ENCODE measurements around the gene CEP295NL.
"Not testable (repeated sequence)": the region's sequence is repeated elsewhere in the genome, so short reads cannot be mapped to it uniquely, and the experiment has no call there.

The CEP295NL gene

GRCh38 chr17:78929908-78930775, 27.1 kb upstream of the CEP295NL start:
- no peak for DNase-seq

DNA sequence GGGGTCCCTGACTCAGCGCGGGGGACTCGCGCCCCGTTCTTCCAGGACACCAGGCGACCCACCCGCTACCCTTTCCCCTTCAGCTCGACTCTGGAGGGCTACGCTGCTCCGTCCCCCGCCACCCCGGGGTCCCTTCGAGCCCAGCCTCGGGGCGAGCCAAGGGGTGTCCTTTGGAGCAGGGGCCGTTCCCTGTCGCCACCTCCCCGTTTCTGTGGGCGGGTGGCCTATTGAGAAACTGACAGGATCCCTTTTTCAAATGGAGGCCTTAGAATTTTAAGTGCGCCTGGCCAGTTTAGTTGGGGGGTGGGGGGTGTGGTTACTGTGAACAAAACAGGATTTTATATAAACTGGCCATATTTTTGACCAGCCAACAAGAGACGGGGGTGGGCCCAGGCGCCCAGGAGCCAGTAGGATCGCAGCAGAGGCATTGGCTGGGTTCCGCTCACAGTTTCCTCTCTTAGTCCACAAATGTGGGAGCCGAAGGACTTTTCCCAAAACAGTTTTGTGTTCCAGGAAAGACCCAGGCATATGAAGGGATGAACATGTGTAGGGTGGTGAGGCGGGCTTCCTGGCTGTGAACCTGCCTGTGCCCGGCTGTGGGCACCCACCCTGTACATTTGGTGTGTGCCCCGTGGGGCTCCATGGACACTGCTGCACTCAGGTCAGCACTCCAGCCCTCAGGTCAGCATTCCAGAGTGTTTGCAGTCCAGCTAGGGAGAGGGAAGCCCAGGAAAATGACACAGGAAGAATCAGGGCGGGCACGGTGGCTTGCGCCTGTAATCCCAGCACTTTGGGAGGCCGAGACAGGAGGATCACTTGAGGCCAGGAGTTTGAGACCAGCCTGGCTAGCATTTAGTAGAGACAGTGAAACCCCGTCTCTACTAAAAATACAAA, 22.9 kb upstream of the CEP295NL start:
- no peak for DNase-seq

DNA sequence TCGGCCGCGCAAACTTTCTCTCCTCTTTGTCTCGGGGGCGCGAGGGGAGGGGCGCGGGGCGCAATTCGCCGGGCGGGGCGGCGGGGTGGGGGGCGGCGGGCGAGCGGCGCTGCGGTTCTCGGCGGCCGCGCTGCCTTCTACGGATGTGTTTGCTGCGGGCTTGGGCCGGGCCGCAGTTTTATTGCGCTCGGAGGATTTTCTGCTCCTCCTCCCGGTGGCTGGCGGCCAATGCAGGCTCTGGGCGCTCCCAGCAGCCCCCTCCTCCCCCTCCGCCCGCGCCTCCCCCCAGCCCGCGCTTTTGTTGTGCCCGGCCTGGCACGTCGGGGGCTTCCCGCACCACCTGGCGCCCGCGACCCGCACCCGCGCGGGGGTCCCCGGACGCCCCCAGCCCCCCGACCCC, 22.2 kb upstream of the CEP295NL start, which contains the start of gene TIMP2:
TSS of gene TIMP2 (minus strand) at position 154 of the 400 bp plus-strand sequence. CDS start 299 bp downstream, outside the sequence.
- DNase-seq: peak; percentile 36 to 70 (median 55)

- DNase-seq: no peak
Observed at GRCh38 chr17:78924481-78925151, 21.6 kb upstream of the CEP295NL start.

GRCh38 chr17:78923660-78924453, 20.9 kb upstream of the CEP295NL start:
- peak; percentile 32 to 50 (median 45) for DNase-seq

- no peak for DNase-seq
Observed at GRCh38 chr17:78922816-78923498, 20.0 kb upstream of the CEP295NL start.

DNA sequence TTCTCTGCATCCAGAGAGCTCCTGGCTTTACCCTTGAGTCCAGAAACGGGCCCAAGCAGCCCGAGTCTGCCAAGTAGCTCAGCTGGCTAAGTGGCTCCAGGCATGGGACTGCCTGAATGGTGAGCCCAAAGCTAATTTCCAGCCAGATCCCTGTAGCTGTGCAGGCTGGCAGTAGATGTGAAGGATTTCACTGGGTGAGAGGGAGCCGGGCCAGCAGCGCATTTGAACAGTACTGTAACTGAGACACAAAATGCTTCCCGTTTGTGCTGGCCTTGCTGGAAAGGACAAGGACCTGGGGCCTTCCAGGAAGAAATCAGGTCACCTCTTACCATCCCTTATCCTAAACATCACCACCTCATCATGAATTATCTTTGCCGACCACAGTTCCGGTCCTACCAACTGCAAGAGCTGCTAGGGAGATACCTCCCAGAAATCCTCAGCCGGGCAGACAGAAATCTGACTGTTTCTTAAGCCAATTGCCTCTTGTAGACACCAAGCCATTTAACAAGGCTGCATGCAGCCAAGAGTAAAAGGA, 18.5 kb upstream of the CEP295NL start:
- DNase-seq: no peak

DNA sequence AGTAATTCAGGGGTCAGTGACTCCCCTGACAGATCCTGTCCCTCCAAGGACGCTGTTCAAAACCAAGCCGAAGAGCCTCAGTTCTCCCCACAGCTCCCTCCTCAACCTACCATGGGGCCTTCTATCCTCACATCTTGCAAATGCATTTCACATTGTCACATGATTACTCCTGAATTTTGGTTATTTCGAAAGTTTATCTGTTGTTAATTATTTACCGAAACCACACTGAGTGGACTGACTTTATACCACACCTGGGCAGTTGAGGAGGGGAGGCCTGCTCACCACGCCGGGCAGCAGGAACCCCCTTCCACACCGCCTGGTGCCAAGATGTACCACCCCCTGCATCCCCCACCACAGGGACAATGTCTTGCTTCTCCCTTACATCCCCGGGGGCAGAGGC, 17.5 kb upstream of the CEP295NL start:
- no peak for DNase-seq

GRCh38 chr17:78919861-78920450, 17.0 kb upstream of the CEP295NL start:
- DNase-seq: no peak

DNA sequence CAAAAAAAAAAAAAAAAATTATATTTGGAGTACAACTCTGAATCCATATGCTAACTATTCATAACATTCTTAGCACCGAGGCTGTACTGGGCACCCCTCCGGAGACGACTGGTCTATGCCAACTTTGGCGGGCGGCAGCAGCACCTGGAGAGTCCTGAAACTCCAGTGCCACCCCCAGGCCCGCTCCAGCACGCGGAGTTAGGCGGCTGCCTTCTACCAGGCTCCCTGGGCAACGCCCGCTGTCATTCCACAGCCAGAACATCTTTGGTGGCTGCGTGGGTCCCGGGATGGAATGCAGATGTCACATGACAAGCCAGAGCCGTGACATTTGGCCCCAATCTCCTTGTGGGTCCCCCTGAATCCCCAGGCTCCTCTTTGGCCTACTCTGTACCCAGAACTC, 16.0 kb upstream of the CEP295NL start:
- DNase-seq: no peak

DNA sequence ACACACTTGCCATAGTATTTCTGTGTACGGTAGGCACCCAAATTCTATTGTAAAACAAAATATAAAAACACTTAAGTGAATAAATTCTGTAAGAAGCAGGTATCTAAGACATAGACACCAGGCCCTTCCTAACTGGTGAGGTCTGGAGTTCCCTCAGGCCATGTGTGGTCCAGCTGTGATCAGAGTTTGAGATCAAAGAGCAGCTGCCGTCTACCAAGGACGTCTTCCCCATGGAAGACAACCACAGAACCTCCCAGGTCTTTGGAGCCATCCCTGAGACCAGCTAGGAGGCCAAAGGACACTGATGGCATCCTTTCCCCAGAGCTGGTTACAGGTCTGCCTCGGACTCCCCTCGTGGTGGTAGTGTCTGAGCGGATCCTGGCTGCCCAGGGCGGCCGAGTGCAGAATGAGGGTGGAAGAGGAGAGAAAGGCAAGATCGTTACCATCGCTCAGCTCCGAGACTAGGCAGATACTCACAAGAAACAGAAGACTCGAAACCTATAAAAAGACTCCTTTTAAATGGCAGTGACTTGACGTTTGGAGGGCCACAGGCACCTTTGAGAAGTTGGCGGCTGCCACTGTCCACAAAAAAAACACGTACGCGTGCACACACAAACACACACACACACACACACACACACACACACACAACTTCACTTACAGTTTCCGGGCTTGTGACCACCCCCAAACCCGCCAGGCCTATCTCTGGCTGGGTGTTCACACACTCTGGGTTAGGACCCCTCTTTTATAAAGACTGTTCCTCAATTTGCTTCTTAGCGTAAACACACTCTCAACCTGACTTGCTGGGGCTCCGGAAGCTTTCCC, 14.7 kb upstream of the CEP295NL start:
- no peak for DNase-seq

DNA sequence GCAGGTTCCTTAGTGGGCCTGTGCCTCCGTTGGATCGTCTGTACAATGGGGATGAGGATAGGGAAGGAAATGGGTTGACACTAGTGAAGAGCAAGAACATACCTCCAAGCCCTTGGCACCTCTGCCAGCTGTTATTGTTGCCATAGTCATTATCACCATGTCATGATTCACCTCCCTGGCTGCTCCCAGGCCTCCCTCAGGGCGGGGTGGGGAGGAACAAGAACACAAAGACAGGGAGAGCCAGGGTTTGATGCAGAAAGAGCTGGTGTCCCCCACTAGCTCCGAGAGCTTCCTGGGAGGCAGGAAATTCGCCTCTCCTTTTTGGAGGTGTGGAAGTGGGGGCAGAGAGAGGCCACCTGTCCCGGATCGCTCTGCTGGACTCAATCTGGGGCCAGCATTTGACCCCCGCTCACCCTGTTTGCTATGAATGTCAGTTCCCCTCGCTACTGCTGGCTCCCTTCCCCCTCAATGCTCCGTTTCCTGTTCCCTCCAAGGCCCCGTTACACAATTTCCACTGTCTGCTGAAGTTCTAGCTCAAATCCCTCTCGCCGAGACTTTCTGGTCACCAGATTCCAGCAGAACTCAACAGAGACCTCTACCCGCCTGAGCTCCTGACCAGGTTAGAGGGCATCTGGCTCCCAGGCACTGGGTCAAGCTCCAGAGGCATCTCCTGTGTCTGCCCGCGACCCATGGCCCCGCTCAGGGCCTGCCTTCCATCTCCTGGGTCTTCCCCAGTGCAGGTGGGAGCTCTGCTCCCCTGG, 13.1 kb upstream of the CEP295NL start:
- no peak for DNase-seq

- no peak for DNase-seq
Observed at GRCh38 chr17:78913115-78913514, 10.1 kb upstream of the CEP295NL start.

- no peak for DNase-seq
Observed at GRCh38 chr17:78912082-78912481, 9.1 kb upstream of the CEP295NL start.

GRCh38 chr17:78911543-78911942, 8.5 kb upstream of the CEP295NL start:
- not testable (repeated sequence) for DNase-seq

GRCh38 chr17:78910497-78911284, 7.7 kb upstream of the CEP295NL start:
- no peak for DNase-seq

- DNase-seq: no peak
Observed at GRCh38 chr17:78908426-78908825, 5.4 kb upstream of the CEP295NL start.

DNA sequence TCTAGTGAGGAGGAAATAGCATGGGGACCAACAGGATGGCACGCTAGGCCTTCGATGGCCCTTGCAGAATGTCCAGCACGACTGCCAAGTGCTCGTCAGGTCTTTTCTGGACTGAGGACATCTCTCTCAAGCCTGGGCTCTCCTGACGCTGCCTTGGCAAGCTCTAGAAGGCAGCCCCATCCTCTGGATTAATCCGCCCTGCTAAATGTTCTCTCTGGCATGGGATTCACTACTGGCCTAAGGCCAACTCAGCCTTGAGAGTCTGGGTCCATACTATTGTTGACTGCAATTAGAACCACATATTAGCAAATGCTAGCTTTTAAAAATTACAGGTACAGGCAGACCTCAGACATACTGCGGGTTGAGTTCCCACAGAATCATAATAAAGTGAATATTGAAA, 2.5 kb upstream of the CEP295NL start:
- DNase-seq: no peak
